ENCODE data around the gene USP20.

USP20 gene

GRCh38 chr9:129919841-129920240 is 84.6 kb downstream of the USP20 start:
- DNase-seq (ENCODE audit: low spot score), result no peak

- DNase-seq (ENCODE audit: low spot score), result no peak
These were observed 86.6 kb downstream of the USP20 start for GRCh38 chr9:129921905-129922304.

- DNase-seq (ENCODE audit: low spot score), result no peak
These were observed 88.3 kb downstream of the USP20 start for GRCh38 chr9:129923589-129923988.

GRCh38 chr9:129929496-129930125 is 94.4 kb downstream of the USP20 start:
- no peak for DNase-seq (ENCODE audit: low spot score)

- no peak for DNase-seq (ENCODE audit: low spot score)
These were observed 95.5 kb downstream of the USP20 start for GRCh38 chr9:129930743-129931142.
